PC-9 (cell line): ENCODE data around the gene DNAJC2.
"Not testable (repeated sequence)": the region's sequence is repeated elsewhere in the genome, so short reads cannot be mapped to it uniquely, and the experiment has no call there.

Source experiments
- EZH2 ChIP-seq: fragments of 200-600 bp; sonication (generic); IDR thresholded peaks from 2 replicates; pipeline ENCODE4 v1.8.0; 2017; ENCODE audit warnings: antibody characterized with exemption, low read depth
- TF ChIP-seq, protein P1 (sequence below): fragments of 200-600 bp; sonication (generic); conservative IDR thresholded peaks from 2 replicates; pipeline ENCODE4 v1.6.1; 2017; ENCODE audit warnings: mixed run types, antibody characterized with exemption, mild to moderate bottlenecking, moderate library complexity

DNA sequence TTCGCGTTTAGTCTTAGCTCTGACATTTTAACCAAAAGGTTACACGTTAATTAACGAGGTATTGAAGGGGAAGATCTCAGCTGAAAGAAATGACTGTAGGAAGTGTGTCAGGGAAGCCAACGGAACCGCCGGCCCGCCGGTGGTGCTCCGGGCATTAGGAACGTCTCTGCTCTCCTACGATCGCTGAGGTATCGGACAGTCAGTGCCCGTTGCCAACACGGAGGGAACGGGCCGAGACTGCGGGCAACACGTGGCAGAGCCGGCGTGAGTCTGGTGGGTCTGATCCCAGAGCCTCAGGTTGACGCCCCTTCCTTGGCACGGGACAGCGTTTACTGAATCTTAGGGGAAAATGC is 63.8 kb downstream of the DNAJC2 start:
- not testable (repeated sequence) for TF ChIP-seq EZH2
- TF ChIP-seq, protein P1, sequence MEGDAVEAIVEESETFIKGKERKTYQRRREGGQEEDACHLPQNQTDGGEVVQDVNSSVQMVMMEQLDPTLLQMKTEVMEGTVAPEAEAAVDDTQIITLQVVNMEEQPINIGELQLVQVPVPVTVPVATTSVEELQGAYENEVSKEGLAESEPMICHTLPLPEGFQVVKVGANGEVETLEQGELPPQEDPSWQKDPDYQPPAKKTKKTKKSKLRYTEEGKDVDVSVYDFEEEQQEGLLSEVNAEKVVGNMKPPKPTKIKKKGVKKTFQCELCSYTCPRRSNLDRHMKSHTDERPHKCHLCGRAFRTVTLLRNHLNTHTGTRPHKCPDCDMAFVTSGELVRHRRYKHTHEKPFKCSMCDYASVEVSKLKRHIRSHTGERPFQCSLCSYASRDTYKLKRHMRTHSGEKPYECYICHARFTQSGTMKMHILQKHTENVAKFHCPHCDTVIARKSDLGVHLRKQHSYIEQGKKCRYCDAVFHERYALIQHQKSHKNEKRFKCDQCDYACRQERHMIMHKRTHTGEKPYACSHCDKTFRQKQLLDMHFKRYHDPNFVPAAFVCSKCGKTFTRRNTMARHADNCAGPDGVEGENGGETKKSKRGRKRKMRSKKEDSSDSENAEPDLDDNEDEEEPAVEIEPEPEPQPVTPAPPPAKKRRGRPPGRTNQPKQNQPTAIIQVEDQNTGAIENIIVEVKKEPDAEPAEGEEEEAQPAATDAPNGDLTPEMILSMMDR: not testable (repeated sequence)
